K562 (cell line): ENCODE measurements around the gene ARHGEF3. TPM values are rescaled to one million over a fixed set of nuclear protein-coding genes. Genes with fewer than 3 reads are reported as not detected.

Source experiments
- ATAC-seq: fragments of 200-7000 bp; cut with Tn5 transposase; 3 replicates; pipeline ENCODE4 v1.9.1; 2020; ENCODE audit warnings: moderate library complexity
- BruUV-seq: library from RNA; stranded (reverse); fragments of 400-500 nt; replicated peaks from 2 replicates; lab custom pipeline; 2021; lab: Mats Ljungman, UMichigan
- CTCF ChIA-PET: fragments of 300-600 bp; formaldehyde crosslinking; extraction: SDS; loops from one replicate; lab custom pipeline; 2021; ENCODE audit warnings: low intra/inter-chr PET ratio; lab: Yijun Ruan, JAX
- POLR2A ChIA-PET: fragments of 300-600, 350-650 bp; sonication (Branson Sonifier 250); formaldehyde crosslinking; extraction: SDS; loops from one replicate; lab custom pipeline; 2021; ENCODE audit warnings: antibody characterized with exemption, inconsistent platforms; lab: Yijun Ruan, JAX
- DNase-seq, 4 experiments: peaks; one replicate each; pipeline versions ENCODE4 v3.0.0 to v3.0.0-alpha.2; 2011 to 2018; ENCODE audit warnings: low spot score in 3 of 4, mixed read lengths in 3 of 4; ENCODE audit errors: extremely low read depth in 1 of 4
- FAIRE-seq: peaks from 2 replicates; lab custom pipeline; 2011; peaks lifted over from hg19 to GRCh38; lab: Jason Lieb, UNC
- H2AFZ ChIP-seq: 2 replicates; pipeline ENCODE4 v1.6.0; 2011; ENCODE audit warnings: low read depth, low read length, control low read depth, inconsistent platforms
- H3K27ac ChIP-seq: fragments of 200-600 bp; 3 replicates; pipeline ENCODE4 v1.8.0; 2011; ENCODE audit warnings: low read depth, mild to moderate bottlenecking, control low read depth, inconsistent platforms, low read length, moderate library complexity, mixed read lengths; ENCODE audit errors: extremely low read depth
- H3K27me3 ChIP-seq, 2 experiments: fragments of 300-600 bp in 1 of 2; 2 replicates in 1 of 2; 3 replicates in 1 of 2; pipeline versions ENCODE4 v1.6.0 to v1.8.0; 2011; ENCODE audit warnings: inconsistent platforms in 2 of 2, low read length in 2 of 2, mild to moderate bottlenecking in 1 of 2, mixed read lengths in 1 of 2, moderate library complexity in 1 of 2; ENCODE audit not compliant: control insufficient read depth in 2 of 2, insufficient read depth in 2 of 2
- H3K36me3 ChIP-seq: fragments of 300-600 bp; 3 replicates; pipeline ENCODE4 v1.8.0; 2011; ENCODE audit warnings: mild to moderate bottlenecking, low read length, inconsistent platforms; ENCODE audit not compliant: control insufficient read depth, insufficient read depth
- H3K4me1 ChIP-seq, 2 experiments: fragments of 200-600 bp in 1 of 2; replicated peaks in 1 of 2; 2 replicates in 1 of 2; 3 replicates in 1 of 2; pipeline versions ENCODE4 v1.5.1 to v1.8.0; 2011; ENCODE audit warnings: inconsistent platforms in 2 of 2, low read length in 2 of 2, mild to moderate bottlenecking in 1 of 2, mixed read lengths in 1 of 2, moderate library complexity in 1 of 2; ENCODE audit not compliant: control insufficient read depth in 2 of 2, insufficient read depth in 2 of 2
- H3K4me2 ChIP-seq: 2 replicates; pipeline ENCODE4 v1.6.1; 2011; ENCODE audit warnings: low read length, control low read depth, inconsistent platforms, mixed read lengths; ENCODE audit not compliant: insufficient read depth
- H3K4me3 ChIP-seq: fragments of 200-600 bp; sonication (generic), shearing (Covaris generic); 2 replicates; pipeline ENCODE4 v1.5.1; 2016; ENCODE audit warnings: control low read depth, inconsistent platforms
- H3K79me2 ChIP-seq: fragments of 200-600 bp; 3 replicates; pipeline ENCODE4 v1.8.0; 2011; ENCODE audit warnings: low read length, inconsistent platforms; ENCODE audit not compliant: control insufficient read depth, insufficient read depth
- H3K9ac ChIP-seq, 2 experiments: 2 replicates each; pipeline versions ENCODE4 v1.6.0 to v1.6.1; 2011; ENCODE audit warnings: low read depth in 2 of 2, low read length in 2 of 2, control low read depth in 1 of 2, inconsistent platforms in 1 of 2, mild to moderate bottlenecking in 1 of 2, mixed read lengths in 1 of 2; ENCODE audit not compliant: insufficient read depth in 1 of 2
- H3K9me1 ChIP-seq: one replicate; pipeline ENCODE4 v1.6.0; 2011; ENCODE audit warnings: inconsistent platforms, mild to moderate bottlenecking, low read length, moderate library complexity; ENCODE audit not compliant: control insufficient read depth, insufficient read depth
- H3K9me3 ChIP-seq: replicated peaks from 2 replicates; pipeline ENCODE4 v1.5.1; 2011; ENCODE audit warnings: low read depth, low read length, inconsistent platforms; ENCODE audit not compliant: control insufficient read depth, insufficient read depth
- H4K20me1 ChIP-seq: replicated peaks from 2 replicates; pipeline ENCODE4 v1.6.1; 2011; ENCODE audit warnings: low read length, inconsistent platforms, mixed read lengths; ENCODE audit not compliant: control insufficient read depth, insufficient read depth
- BACH1 ChIP-seq: fragments of 200-800 bp; sonication (Bioruptor generic); IDR thresholded peaks from 2 replicates; pipeline ENCODE4 v1.6.1; 2016; ENCODE audit warnings: missing genetic modification characterization, missing compliant biosample characterization
- BMI1 ChIP-seq: fragments of 150-350 bp; IDR thresholded peaks from 2 replicates; pipeline ENCODE4 v1.6.1; 2014; ENCODE audit warnings: low read length
- BRCA1 ChIP-seq, 2 experiments: fragments of 450-650 bp in 1 of 2; sonication (generic) in 1 of 2; formaldehyde crosslinking in 1 of 2; IDR thresholded peaks; 2 replicates each; pipeline versions ENCODE4 v1.5.0 to v1.6.1; 2017 to 2020; ENCODE audit warnings: mild to moderate bottlenecking in 1 of 2, missing genetic modification reagents in 1 of 2
- FOS ChIP-seq: IDR thresholded peaks from 3 replicates; pipeline ENCODE4 v1.6.1; 2011; ENCODE audit not compliant: insufficient read length; ENCODE audit errors: extremely low read depth
- HMG20B ChIP-seq: fragments of 250-450 bp; sonication (Bioruptor Pico); IDR thresholded peaks from 2 replicates; pipeline ENCODE4 v1.5.0; 2021; ENCODE audit warnings: mild to moderate bottlenecking
- MAFG ChIP-seq: fragments of 450-650 bp; conservative IDR thresholded peaks from 2 replicates; pipeline ENCODE4 v1.6.1; 2016; ENCODE audit warnings: missing genetic modification characterization, missing compliant biosample characterization
- POLR3G ChIP-seq: IDR thresholded peaks from 2 replicates; pipeline ENCODE4 v1.6.1; 2011; ENCODE audit not compliant: insufficient read length, insufficient replicate concordance; ENCODE audit errors: extremely low read depth
- RNF219 ChIP-seq: fragments of 250-450 bp; sonication (Bioruptor Pico); IDR thresholded peaks from 2 replicates; pipeline ENCODE4 v1.5.0; 2022; ENCODE audit warnings: mild to moderate bottlenecking
- ZBTB1 ChIP-seq: sonication (generic); formaldehyde crosslinking; IDR thresholded peaks from 2 replicates; pipeline ENCODE4 v1.8.1; 2023; ENCODE audit warnings: missing genetic modification reagents, low read depth, mild to moderate bottlenecking, borderline replicate concordance
- ZKSCAN8 ChIP-seq: fragments of 200-800 bp; sonication (Bioruptor generic); IDR thresholded peaks from 2 replicates; pipeline ENCODE4 v1.6.1; 2016; ENCODE audit warnings: missing genetic modification characterization, missing compliant biosample characterization
- ZNF23 ChIP-seq: fragments of 250-450 bp; sonication (Bioruptor Pico); IDR thresholded peaks from 2 replicates; pipeline ENCODE4 v1.4.0; 2020; ENCODE audit warnings: mild to moderate bottlenecking
- ZNF561 ChIP-seq: fragments of 450-650 bp; formaldehyde crosslinking; conservative IDR thresholded peaks from 2 replicates; pipeline ENCODE4 v1.4.0; 2020; ENCODE audit warnings: mild to moderate bottlenecking, moderate library complexity
- ZNF583 ChIP-seq: fragments of 250-450 bp; sonication (Bioruptor Pico); IDR thresholded peaks from 2 replicates; pipeline ENCODE4 v1.4.0; 2020
- WGBS: fragments of 100-300 bp; shearing (Covaris generic); methylation state at CpG from one replicate; pipeline ENCODE4 v1.1.6; 2016; ENCODE audit warnings: low coverage, mixed read lengths; ENCODE audit not compliant: insufficient coverage; ENCODE audit errors: missing lambda C conversion rate; 5-methylcytosine and 5-hydroxymethylcytosine counted together
- in situ Hi-C: fragments of 300-500 bp; cut with MboI; formaldehyde crosslinking; loops from 4 replicates; pipeline ENCODE4 v1.15.0; 2018; ENCODE audit warnings: inconsistent platforms, mixed read lengths
- intact Hi-C: fragments of 100-400 bp; cut with micrococcal nuclease; formaldehyde crosslinking; loops from 2 replicates; pipeline ENCODE4 v1.14.2; 2022
- polyA plus RNA-seq, 8 experiments: library from polyadenylated mRNA; depleted of rRNA in 4 of 8; stranded (reverse) in 5 of 8; unstranded in 3 of 8; fragments of >200 nt; fragmentation: Nextera tagmentation in 2 of 8; fragmentation: Illumina TruSeq in 1 of 8; extraction: Ambion mirVana in 2 of 8; extraction: Trizol in 1 of 8; gene quantifications; 2 replicates each; pipeline versions ENCODE4 v1.2.1 to v1.2.3, GENCODE V29; 2011 to 2014; ENCODE audit warnings: inconsistent platforms in 1 of 8, missing spikeins in 1 of 8
- total RNA-seq, 7 experiments: library from RNA; depleted of rRNA in 6 of 7; stranded (reverse); fragments of >200 nt in 6 of 7; fragmentation: Illumina TruSeq in 2 of 7; extraction: Trizol in 2 of 7; gene quantifications; 2 replicates each; pipeline versions ENCODE4 v1.2.1 to v1.2.3, GENCODE V29; 2011 to 2021; ENCODE audit warnings: low replicate concordance in 1 of 7

The ARHGEF3 gene
- total and polyA plus RNA-seq, 9 of the 15 experiments (the other 6 are each of a cell fraction or from before 2014, with no cell fraction given): 0.77 to 2.7 (median 1.4) TPM

- Histone ChIP-seq H3K9me1 (no peaks in the 10 kb centered on the region), H4K20me1 (no peaks in the 10 kb centered on the region), H3K9ac (no peak overlapping the region), H3K79me2 (no peaks in the 10 kb centered on the region), H3K9me3 (no peaks in the 10 kb centered on the region), H3K4me2 (no peak overlapping the region), H3K36me3 (no peaks in the 10 kb centered on the region), H2AFZ (no peak overlapping the region), H3K27ac (no peak overlapping the region), H3K4me1 (no peaks in the 10 kb centered on the region), H3K27me3 (peaks cover 2 to 13% of the 10 kb centered on the region in 2 experiments; a peak in 4 of 5 replicates), H3K4me3 (no peak overlapping the region)
- in situ Hi-C loops: loop anchor here (10.0 kb wide), 1 partner anchor 67 kb away; no protein-coding TSS in a partner anchor
- no TSS peak for BruUV-seq
- ChIA-PET CTCF (no interaction called here), POLR2A (no interaction called here)
- FAIRE-seq (no peak), DNase-seq (no peak), ATAC-seq (no peak)
- intact Hi-C loops: no loop called here
- WGBS: 6% methylated on average over 2 of the region's 2 CpGs
- TF ChIP-seq ZNF583 (CRISPR knock-in tag): no peak
Measured at GRCh38 chr3:56781762-56782161, 20.0 kb downstream of the ARHGEF3 start.

- CTCF ChIA-PET: no interaction called here
- intact Hi-C loops: no loop called here
Measured at GRCh38 chr3:56780936-56781335, 20.8 kb downstream of the ARHGEF3 start.

More at GRCh38 chr3:56780936-56781335, 20.8 kb downstream of the ARHGEF3 start:
- Histone ChIP-seq H4K20me1 (no peaks in the 10 kb centered on the region), H3K36me3 (no peaks in the 10 kb centered on the region), H3K9ac (no peak overlapping the region), H2AFZ (no peak overlapping the region), H3K27ac (no peak overlapping the region), H3K4me3 (no peak overlapping the region), H3K79me2 (no peaks in the 10 kb centered on the region), H3K9me1 (no peaks in the 10 kb centered on the region), H3K4me1 (no peaks in the 10 kb centered on the region), H3K4me2 (no peak overlapping the region), H3K9me3 (no peaks in the 10 kb centered on the region), H3K27me3 (peaks cover 2 to 14% of the 10 kb centered on the region in 2 experiments; a peak in 4 of 5 replicates)
- no CpG with 5 or more reads among the region's 2 CpGs for WGBS
- ATAC-seq: no peak
- TF ChIP-seq ZNF23 (CRISPR knock-in tag): no peak
- TF ChIP-seq ZBTB1: no peak
- no peak for TF ChIP-seq POLR3G
- TF ChIP-seq ZNF561 (CRISPR knock-in tag): no peak
- no peak for TF ChIP-seq HMG20B (CRISPR knock-in tag)
- no peak for TF ChIP-seq ZKSCAN8 (CRISPR knock-in tag)
- TF ChIP-seq RNF219 (CRISPR knock-in tag): no peak
- TF ChIP-seq BACH1: no peak
- no peak for TF ChIP-seq MAFG
- TF ChIP-seq BMI1: no peak
- TF ChIP-seq FOS: no peak
- TF ChIP-seq BRCA1 (IDR thresholded peaks at IDR 0.05): no peak
- TF ChIP-seq BRCA1 (CRISPR knock-in tag; IDR thresholded peaks at IDR 0.05): no peak
- in situ Hi-C loops: loop anchor here (10.0 kb wide), 1 partner anchor 66 kb away; no protein-coding TSS in a partner anchor
- POLR2A ChIA-PET: no interaction called here
- no peak for FAIRE-seq
- BruUV-seq: no TSS peak
- DNase-seq: no peak
